Suprapubic skin (tissue), 4 donors: Measurements from ENCODE around the gene METRNL. TPM values are rescaled to one million over a fixed set of nuclear protein-coding genes. Genes with fewer than 3 reads are reported as not detected.
"Not testable (repeated sequence)": the region's sequence is repeated elsewhere in the genome, so short reads cannot be mapped to it uniquely, and the experiment has no call there.

Source experiments
- DNase-seq, 2 donors: peaks; one replicate each; pipeline ENCODE4 v3.0.0-alpha.2; 2019; ENCODE audit warnings: low spot score in 2 of 2
- H3K27ac ChIP-seq: fragments of 200-600 bp; sonication (generic); one replicate; pipeline ENCODE4 v1.5.1; 2019
- H3K27me3 ChIP-seq: fragments of 200-600 bp; sonication (generic); one replicate; pipeline ENCODE4 v1.5.1; 2019
- H3K36me3 ChIP-seq: fragments of 200-600 bp; sonication (generic); one replicate; pipeline ENCODE4 v1.5.1; 2019
- H3K4me1 ChIP-seq: fragments of 200-600 bp; sonication (generic); one replicate; pipeline ENCODE4 v1.5.1; 2019
- H3K4me3 ChIP-seq: fragments of 200-600 bp; sonication (generic); one replicate; pipeline ENCODE4 v1.5.1; 2019; ENCODE audit warnings: mild to moderate bottlenecking
- H3K9me3 ChIP-seq: fragments of 200-600 bp; sonication (generic); one replicate; pipeline ENCODE4 v1.5.1; 2019
- EP300 ChIP-seq: sonication (generic); formaldehyde crosslinking; IDR thresholded peaks from one replicate; pipeline ENCODE4 v1.6.1; 2017; ENCODE audit warnings: antibody characterized with exemption
- POLR2A ChIP-seq, 2 donors: fragments of 450-650 bp; IDR thresholded peaks; one replicate each; pipeline ENCODE4 v1.6.1; 2017; ENCODE audit warnings: antibody characterized with exemption in 2 of 2, mild to moderate bottlenecking in 2 of 2, moderate library complexity in 2 of 2
- POLR2AphosphoS5 ChIP-seq, 3 donors: sonication (generic); formaldehyde crosslinking; IDR thresholded peaks; one replicate each; pipeline ENCODE4 v1.6.1; 2017; ENCODE audit warnings: antibody characterized with exemption in 3 of 3
- WGBS: methylation state at CpG from one replicate; pipeline ENCODE4 v1.1.5; 2018; 5-methylcytosine and 5-hydroxymethylcytosine counted together
- total RNA-seq, 4 donors: library from RNA; depleted of rRNA; stranded (reverse); fragments of >200 nt; gene quantifications; one replicate each; pipeline ENCODE4 v1.1.0, GENCODE V29; 2016
- TF ChIP-seq, protein P1 (sequence below), 2 donors: fragments of 200-600 bp in 1 of 2; fragments of 450-650 bp in 1 of 2; sonication (generic) in 1 of 2; IDR thresholded peaks; one replicate each; pipeline ENCODE4 v1.5.1; 2016 to 2019; ENCODE audit warnings: antibody characterized with exemption in 2 of 2, mild to moderate bottlenecking in 1 of 2, moderate library complexity in 1 of 2

Gene METRNL
- total RNA-seq, 4 donors from 2014 or later = 59.1 to 222 (median 155) TPM

DNA sequence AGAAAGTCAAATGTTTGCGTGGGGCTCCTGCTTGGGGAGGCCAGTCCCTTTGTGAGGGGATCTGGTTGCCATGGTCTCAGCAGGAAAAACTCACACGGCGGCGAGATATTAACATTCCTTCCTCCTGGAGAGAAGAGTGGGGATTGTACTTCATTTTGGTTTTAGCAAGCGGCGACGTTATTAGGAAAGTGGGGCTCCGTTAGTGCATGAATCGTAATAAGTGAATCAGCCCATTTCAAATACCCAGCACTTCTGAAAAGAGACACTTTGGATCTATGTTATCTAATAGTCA lies 41.6 kb upstream of the METRNL start:
- Histone ChIP-seq H3K9me3 (peaks cover 15% of the 10 kb centered on the region), H3K4me3 (no peak overlapping the region), H3K36me3 (peaks cover 17% of the 10 kb centered on the region), H3K27me3 (no peaks in the 10 kb centered on the region), H3K27ac (no peak overlapping the region), H3K4me1 (no peaks in the 10 kb centered on the region)
- DNase-seq = no peak
- 92% methylated on average over 9 of the region's 9 CpGs for WGBS
- TF ChIP-seq EP300 = no peak
- no peak for TF ChIP-seq POLR2A (IDR thresholded peaks at IDR 0.05)
- TF ChIP-seq POLR2AphosphoS5 (IDR thresholded peaks at IDR 0.05) = no peak
- TF ChIP-seq, protein P1, sequence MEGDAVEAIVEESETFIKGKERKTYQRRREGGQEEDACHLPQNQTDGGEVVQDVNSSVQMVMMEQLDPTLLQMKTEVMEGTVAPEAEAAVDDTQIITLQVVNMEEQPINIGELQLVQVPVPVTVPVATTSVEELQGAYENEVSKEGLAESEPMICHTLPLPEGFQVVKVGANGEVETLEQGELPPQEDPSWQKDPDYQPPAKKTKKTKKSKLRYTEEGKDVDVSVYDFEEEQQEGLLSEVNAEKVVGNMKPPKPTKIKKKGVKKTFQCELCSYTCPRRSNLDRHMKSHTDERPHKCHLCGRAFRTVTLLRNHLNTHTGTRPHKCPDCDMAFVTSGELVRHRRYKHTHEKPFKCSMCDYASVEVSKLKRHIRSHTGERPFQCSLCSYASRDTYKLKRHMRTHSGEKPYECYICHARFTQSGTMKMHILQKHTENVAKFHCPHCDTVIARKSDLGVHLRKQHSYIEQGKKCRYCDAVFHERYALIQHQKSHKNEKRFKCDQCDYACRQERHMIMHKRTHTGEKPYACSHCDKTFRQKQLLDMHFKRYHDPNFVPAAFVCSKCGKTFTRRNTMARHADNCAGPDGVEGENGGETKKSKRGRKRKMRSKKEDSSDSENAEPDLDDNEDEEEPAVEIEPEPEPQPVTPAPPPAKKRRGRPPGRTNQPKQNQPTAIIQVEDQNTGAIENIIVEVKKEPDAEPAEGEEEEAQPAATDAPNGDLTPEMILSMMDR (IDR thresholded peaks at IDR 0.05) = no peak

DNA sequence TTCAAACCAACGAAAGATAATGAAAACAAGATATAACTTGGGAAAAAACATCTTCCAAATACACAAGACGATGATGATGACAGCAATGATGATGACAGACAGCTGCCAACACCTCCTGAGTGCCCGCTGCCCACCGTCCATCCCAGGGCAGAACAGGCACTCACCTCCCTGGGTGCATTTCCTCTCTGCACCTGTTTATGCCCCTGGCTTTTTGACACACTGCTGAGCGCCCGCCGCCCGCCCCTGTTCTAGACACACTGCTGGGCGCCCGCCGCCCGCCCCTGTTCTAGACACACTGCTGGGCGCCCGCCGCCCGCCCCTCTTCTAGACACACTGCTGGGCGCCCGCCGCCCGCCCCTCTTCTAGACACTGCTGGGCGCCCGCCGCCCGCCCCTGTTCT lies 40.4 kb upstream of the METRNL start:
- Histone ChIP-seq H3K9me3 (peaks cover 15% of the 10 kb centered on the region), H3K36me3 (peaks cover 17% of the 10 kb centered on the region)
- not testable (repeated sequence) for DNase-seq, H3K27ac ChIP-seq, H3K4me1 ChIP-seq, H3K4me3 ChIP-seq, H3K27me3 ChIP-seq
- 96% methylated on average over 16 of the region's 24 CpGs for WGBS

DNA sequence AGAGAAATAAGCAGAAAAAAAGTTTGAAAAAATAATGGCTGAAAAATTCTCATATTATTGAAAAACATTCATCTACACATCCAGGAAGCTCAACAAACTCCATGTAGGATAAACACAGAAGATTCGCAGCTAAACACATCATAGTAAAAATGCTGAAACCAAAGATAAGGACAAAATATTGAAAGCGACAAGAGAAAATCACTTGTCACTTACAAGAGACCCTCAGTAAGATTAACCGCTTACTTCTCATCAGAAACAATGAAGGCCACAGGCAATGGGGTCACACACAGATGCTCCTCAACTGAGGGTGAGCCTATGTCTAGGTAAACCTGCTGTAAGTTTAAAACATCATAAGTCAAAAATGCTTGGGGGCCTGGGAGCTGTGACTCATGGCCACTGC lies 38.1 kb upstream of the METRNL start:
- DNase-seq = no peak
- WGBS = 98% methylated on average over 3 of the region's 3 CpGs
- peaks cover 18% of the 10 kb centered on the region for H3K36me3 ChIP-seq

DNA sequence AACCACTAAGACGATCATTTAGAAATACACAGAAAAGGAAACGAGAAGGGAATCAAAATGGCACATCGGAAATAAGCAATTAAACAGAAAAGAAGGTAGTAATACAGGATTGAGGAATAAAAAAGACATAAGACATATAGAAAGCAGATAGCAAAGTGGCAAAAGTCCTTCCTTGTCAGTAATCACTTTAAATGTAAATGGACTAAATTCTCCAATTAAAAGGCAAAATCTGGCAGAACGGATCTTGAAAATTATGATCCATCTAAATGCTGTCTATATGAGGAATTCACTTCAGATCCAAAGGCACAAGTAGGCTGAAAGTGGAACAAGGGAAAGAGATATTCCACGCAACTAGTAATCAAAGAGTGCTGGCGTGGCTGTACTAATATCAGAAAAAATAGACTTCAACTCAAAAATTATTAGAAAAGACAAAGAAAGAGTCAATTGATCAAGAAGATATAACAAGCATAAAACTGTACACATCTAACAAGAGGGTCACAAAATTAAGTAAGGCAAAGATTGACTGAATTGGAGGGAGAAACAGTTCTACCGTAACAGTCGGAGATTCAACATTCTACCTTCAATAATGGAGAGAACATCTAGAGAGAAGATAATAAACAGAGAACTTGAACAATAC lies 36.8 kb upstream of the METRNL start:
- H3K27me3 ChIP-seq = no peaks in the 10 kb centered on the region

More for the DNA sequence above, 38.1 kb upstream of the METRNL start:
- Histone ChIP-seq H3K27me3 (no peaks in the 10 kb centered on the region), H3K27ac (no peak overlapping the region), H3K9me3 (peaks cover 15% of the 10 kb centered on the region), H3K4me3 (no peak overlapping the region), H3K4me1 (no peaks in the 10 kb centered on the region)
- TF ChIP-seq EP300 = no peak
- TF ChIP-seq, protein P1 (IDR thresholded peaks at IDR 0.05) = no peak
- TF ChIP-seq POLR2A (IDR thresholded peaks at IDR 0.05) = no peak
- TF ChIP-seq POLR2AphosphoS5 (IDR thresholded peaks at IDR 0.05) = no peak

DNA sequence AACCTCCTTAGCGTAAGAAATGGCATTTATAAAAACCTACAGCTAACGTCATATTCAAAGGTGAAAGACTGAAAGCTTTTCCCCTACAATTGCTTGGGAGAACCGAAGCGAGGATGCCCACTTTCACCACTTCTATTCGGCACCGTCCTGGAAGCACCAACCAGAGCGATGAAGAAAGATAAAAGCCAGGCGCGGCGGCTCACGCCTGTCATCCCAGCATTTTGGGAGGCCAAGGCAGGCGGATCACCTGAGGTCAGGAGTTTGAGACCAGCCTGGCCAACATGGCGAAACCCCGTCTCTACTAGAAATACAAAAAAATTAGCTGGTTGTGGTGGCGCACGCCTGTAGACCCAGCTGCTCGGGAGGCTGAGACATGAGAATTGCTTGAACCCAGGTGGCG lies 34.9 kb upstream of the METRNL start:
- not testable (repeated sequence) for H3K4me1 ChIP-seq, H3K27ac ChIP-seq, H3K4me3 ChIP-seq, H3K27me3 ChIP-seq, DNase-seq
- WGBS = 96% methylated on average over 18 of the region's 18 CpGs
- Histone ChIP-seq H3K9me3 (peaks cover 15% of the 10 kb centered on the region), H3K36me3 (peaks cover 20% of the 10 kb centered on the region)

More for the DNA sequence above, 36.8 kb upstream of the METRNL start:
- Histone ChIP-seq H3K4me1 (no peaks in the 10 kb centered on the region), H3K27ac (no peak overlapping the region), H3K9me3 (peaks cover 15% of the 10 kb centered on the region), H3K4me3 (no peak overlapping the region), H3K36me3 (peaks cover 20% of the 10 kb centered on the region)
- WGBS = 92% methylated on average over 8 of the region's 8 CpGs
- TF ChIP-seq POLR2AphosphoS5 (IDR thresholded peaks at IDR 0.05) (no peak), EP300 (no peak), POLR2A (IDR thresholded peaks at IDR 0.05) (no peak)
- TF ChIP-seq, protein P1 (IDR thresholded peaks at IDR 0.05) = no peak
- no peak for DNase-seq

DNA sequence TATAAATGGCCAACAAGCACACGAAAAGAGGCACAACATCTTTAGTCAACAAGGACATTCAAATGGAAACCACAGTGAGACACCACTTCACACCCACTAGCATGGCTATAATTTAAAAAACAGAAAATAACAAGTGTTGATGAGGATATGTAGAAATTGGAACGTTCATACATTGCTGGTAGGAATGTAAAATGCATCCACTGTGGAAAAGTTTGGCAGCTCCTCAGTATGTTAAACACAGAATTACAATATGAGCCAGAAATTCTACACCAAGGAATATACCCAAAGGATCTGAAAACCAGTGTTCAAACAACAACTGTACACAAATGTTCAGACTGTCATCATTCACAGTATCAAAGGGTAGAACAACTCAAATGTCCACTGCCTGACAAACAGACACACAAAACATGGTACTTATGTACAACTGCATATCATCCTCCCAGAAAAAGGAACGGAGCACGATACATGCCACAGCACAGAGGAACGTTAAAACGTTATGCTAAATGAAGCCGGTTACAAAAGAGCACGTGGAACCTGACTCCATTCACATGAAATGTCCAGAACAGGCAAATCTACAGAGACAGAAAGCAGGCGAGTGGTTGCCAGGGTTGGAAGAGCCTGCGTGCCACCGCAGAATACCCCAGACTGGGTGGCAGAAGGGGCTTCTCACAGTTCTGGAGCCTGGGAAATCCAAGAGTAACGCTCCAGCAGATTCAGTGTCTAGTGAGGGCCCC lies 32.8 kb upstream of the METRNL start:
- Histone ChIP-seq H3K9me3 (peaks cover 8% of the 10 kb centered on the region), H3K4me1 (peaks cover 18% of the 10 kb centered on the region), H3K27ac (no peak overlapping the region), H3K36me3 (peaks cover 18% of the 10 kb centered on the region), H3K27me3 (no peaks in the 10 kb centered on the region), H3K4me3 (no peak overlapping the region)
- TF ChIP-seq EP300 = no peak
- TF ChIP-seq, protein P1 (IDR thresholded peaks at IDR 0.05) = no peak
- WGBS = 92% methylated on average over 12 of the region's 12 CpGs
- no peak for DNase-seq
